DOHH2 (cell line): ENCODE data around the gene KLHL6.

Source experiments
- EZH2phosphoT487 ChIP-seq: fragments of 200-600 bp; sonication (generic); IDR thresholded peaks from 2 replicates; pipeline ENCODE4 v1.6.1; 2017; ENCODE audit warnings: borderline replicate concordance, mild to moderate bottlenecking, antibody characterized with exemption, low read length, moderate library complexity, mixed read lengths
- TF ChIP-seq, protein P1 (sequence below): fragments of 200-600 bp; sonication (generic); IDR thresholded peaks from one replicate; pipeline ENCODE4 v1.5.1; 2014; ENCODE audit warnings: antibody characterized with exemption, mild to moderate bottlenecking, low read depth, low read length; ENCODE audit not compliant: poor library complexity, severe bottlenecking

DNA sequence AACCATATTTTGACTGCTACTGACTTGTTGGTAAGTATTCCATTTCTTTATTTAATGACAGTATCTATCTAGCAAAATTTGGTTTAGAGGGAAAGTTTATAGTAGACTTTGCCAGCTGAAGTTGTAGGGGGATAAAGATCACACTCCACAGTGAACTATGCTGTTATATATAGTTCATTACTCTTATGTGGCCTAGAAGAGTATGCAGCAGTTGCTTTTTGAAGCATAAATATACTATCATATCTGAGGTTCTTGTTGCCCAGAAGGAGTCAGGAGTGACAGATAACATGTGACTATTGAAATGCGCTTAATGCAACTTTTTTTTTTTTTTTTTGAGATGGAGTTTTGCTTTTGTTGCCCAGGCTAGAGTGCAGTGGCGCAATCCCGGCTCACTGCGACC, 101.4 kb downstream of the KLHL6 start:
- TF ChIP-seq, protein P1, sequence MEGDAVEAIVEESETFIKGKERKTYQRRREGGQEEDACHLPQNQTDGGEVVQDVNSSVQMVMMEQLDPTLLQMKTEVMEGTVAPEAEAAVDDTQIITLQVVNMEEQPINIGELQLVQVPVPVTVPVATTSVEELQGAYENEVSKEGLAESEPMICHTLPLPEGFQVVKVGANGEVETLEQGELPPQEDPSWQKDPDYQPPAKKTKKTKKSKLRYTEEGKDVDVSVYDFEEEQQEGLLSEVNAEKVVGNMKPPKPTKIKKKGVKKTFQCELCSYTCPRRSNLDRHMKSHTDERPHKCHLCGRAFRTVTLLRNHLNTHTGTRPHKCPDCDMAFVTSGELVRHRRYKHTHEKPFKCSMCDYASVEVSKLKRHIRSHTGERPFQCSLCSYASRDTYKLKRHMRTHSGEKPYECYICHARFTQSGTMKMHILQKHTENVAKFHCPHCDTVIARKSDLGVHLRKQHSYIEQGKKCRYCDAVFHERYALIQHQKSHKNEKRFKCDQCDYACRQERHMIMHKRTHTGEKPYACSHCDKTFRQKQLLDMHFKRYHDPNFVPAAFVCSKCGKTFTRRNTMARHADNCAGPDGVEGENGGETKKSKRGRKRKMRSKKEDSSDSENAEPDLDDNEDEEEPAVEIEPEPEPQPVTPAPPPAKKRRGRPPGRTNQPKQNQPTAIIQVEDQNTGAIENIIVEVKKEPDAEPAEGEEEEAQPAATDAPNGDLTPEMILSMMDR = no peak
- no peak for TF ChIP-seq EZH2phosphoT487
